CD4-positive, alpha-beta T cell treated with Interleukin-12 subunit alpha and Interleukin-12 subunit beta, for 1 hour (primary cell): ENCODE data around the gene CYB5A.
"Not testable (repeated sequence)": the region's sequence is repeated elsewhere in the genome, so short reads cannot be mapped to it uniquely, and the experiment has no call there.

Source experiments
- DNase-seq: peaks from one replicate; pipeline ENCODE4 v3.0.0-alpha.2; 2020

The CYB5A gene

GRCh38 chr18:74291771-74292540 lies at the start of gene CYB5A:
Gene CYB5A, minus strand, starts transcription at chr18:74291963. Its CDS starts 88 bp downstream, at chr18:74291875.
- peak; percentile 99 for DNase-seq

GRCh38 chr18:74337912-74338309 lies 46.1 kb upstream of the CYB5A start:
- no peak for DNase-seq

- DNase-seq, result no peak
Measured at GRCh38 chr18:74337155-74337911, 45.6 kb upstream of the CYB5A start.

GRCh38 chr18:74336656-74337055 lies 44.9 kb upstream of the CYB5A start:
- DNase-seq, result no peak

GRCh38 chr18:74334242-74334893 lies 42.6 kb upstream of the CYB5A start:
- DNase-seq, result no peak

GRCh38 chr18:74333091-74333490 lies 41.3 kb upstream of the CYB5A start:
- no peak for DNase-seq

- no peak for DNase-seq
Measured at GRCh38 chr18:74331404-74331803, 39.6 kb upstream of the CYB5A start.

GRCh38 chr18:74329688-74330205 lies 38.0 kb upstream of the CYB5A start:
- no peak for DNase-seq

- DNase-seq, result no peak
Measured at GRCh38 chr18:74328206-74328605, 36.4 kb upstream of the CYB5A start.

- DNase-seq, result not testable (repeated sequence)
Measured at GRCh38 chr18:74326791-74327190, 35.0 kb upstream of the CYB5A start.

- no peak for DNase-seq
Measured at GRCh38 chr18:74326231-74326630, 34.5 kb upstream of the CYB5A start.

- no peak for DNase-seq
Measured at GRCh38 chr18:74316257-74317170, 24.8 kb upstream of the CYB5A start.

- DNase-seq, result no peak
Measured at GRCh38 chr18:74315464-74316256, 23.9 kb upstream of the CYB5A start, which contains the start of gene C18orf63. Gene C18orf63, plus strand, starts transcription at chr18:74315839. Its CDS starts 2,027 bp downstream, at chr18:74317866.

- no peak for DNase-seq
Measured at GRCh38 chr18:74314759-74315463, 23.1 kb upstream of the CYB5A start.

GRCh38 chr18:74311000-74311399 lies 19.2 kb upstream of the CYB5A start:
- no peak for DNase-seq

GRCh38 chr18:74310411-74310810 lies 18.6 kb upstream of the CYB5A start:
- peak; percentile 16 for DNase-seq

GRCh38 chr18:74303936-74304335 lies 12.2 kb upstream of the CYB5A start:
- DNase-seq, result no peak

GRCh38 chr18:74303306-74303705 lies 11.5 kb upstream of the CYB5A start:
- DNase-seq, result no peak

GRCh38 chr18:74299746-74300145 lies 8.0 kb upstream of the CYB5A start:
- DNase-seq, result no peak

- DNase-seq, result no peak
Measured at GRCh38 chr18:74299162-74299561, 7.4 kb upstream of the CYB5A start.

GRCh38 chr18:74294526-74294925 lies 2.8 kb upstream of the CYB5A start:
- DNase-seq, result no peak
